HL-60 (cell line): ENCODE data around the gene PGAM5.

Source experiments
- CTCF ChIP-seq: IDR thresholded peaks from one replicate; pipeline ENCODE4 v1.5.1; 2011; ENCODE audit warnings: low read length, control low read depth, inconsistent platforms; ENCODE audit not compliant: insufficient read depth
- POLR2AphosphoS5 ChIP-seq: IDR thresholded peaks from 2 replicates; pipeline ENCODE4 v1.6.1; 2012; ENCODE audit warnings: low read depth

GRCh38 chr12:132677492-132677891, 33.1 kb upstream of the PGAM5 start:
- no peak for TF ChIP-seq POLR2AphosphoS5
- no peak for TF ChIP-seq CTCF
